GM12878 (cell line): Measurements from ENCODE around the gene PDE6D. TPM values are rescaled to one million over a fixed set of nuclear protein-coding genes. Genes with fewer than 3 reads are reported as not detected.
A peak's percentile ranks its signal among the peaks of the same experiment; 100 is the strongest.

Source experiments
- BHLHE40 ChIP-seq, 2 experiments: fragments of 450-650 bp in 1 of 2; IDR thresholded peaks; 2 replicates each; pipeline ENCODE4 v1.6.1; 2011 to 2017; ENCODE audit warnings: low read depth in 2 of 2, borderline replicate concordance in 1 of 2, improper control_type of control experiment in 1 of 2, low read length in 1 of 2, mild to moderate bottlenecking in 1 of 2
- BRCA1 ChIP-seq: IDR thresholded peaks from 2 replicates; pipeline ENCODE4 v1.6.1; 2011; ENCODE audit warnings: low read depth, low read length, improper control_type of control experiment
- CHD2 ChIP-seq: IDR thresholded peaks from 2 replicates; pipeline ENCODE4 v1.6.1; 2011; ENCODE audit warnings: low read depth, low read length, improper control_type of control experiment, borderline replicate concordance
- FOS ChIP-seq: IDR thresholded peaks from 3 replicates; pipeline ENCODE4 v1.6.1; 2011; ENCODE audit warnings: borderline replicate concordance; ENCODE audit not compliant: insufficient read length; ENCODE audit errors: extremely low read depth
- JUNB ChIP-seq: IDR thresholded peaks from 2 replicates; pipeline ENCODE4 v1.6.1; 2016; ENCODE audit warnings: antibody characterized with exemption, mild to moderate bottlenecking
- MTA2 ChIP-seq: fragments of 450-650 bp; IDR thresholded peaks from 2 replicates; pipeline ENCODE4 v1.6.1; 2016; ENCODE audit warnings: low read depth, mild to moderate bottlenecking, moderate library complexity
- NFIC ChIP-seq: IDR thresholded peaks from 2 replicates; pipeline ENCODE4 v1.6.1; 2012; ENCODE audit warnings: low read depth, mild to moderate bottlenecking, inconsistent platforms, low read length, moderate library complexity
- NFYA ChIP-seq: IDR thresholded peaks from 2 replicates; pipeline ENCODE4 v1.6.1; 2011; ENCODE audit warnings: low read depth, mild to moderate bottlenecking, low read length, improper control_type of control experiment, borderline replicate concordance
- NRF1 ChIP-seq: conservative IDR thresholded peaks from 2 replicates; pipeline ENCODE4 v1.6.1; 2011; ENCODE audit warnings: mild to moderate bottlenecking, low read depth, low read length, improper control_type of control experiment
- RAD21 ChIP-seq: IDR thresholded peaks from 2 replicates; pipeline ENCODE4 v1.6.1; 2011; ENCODE audit warnings: mild to moderate bottlenecking, low read depth, low read length, moderate library complexity; ENCODE audit not compliant: insufficient read depth
- RELA ChIP-seq: fragments of 450-650 bp; IDR thresholded peaks from 2 replicates; pipeline ENCODE4 v1.8.0; 2014; ENCODE audit warnings: borderline replicate concordance; ENCODE audit not compliant: partially characterized antibody
- SIN3A ChIP-seq: IDR thresholded peaks from 2 replicates; pipeline ENCODE4 v1.6.1; 2012; ENCODE audit warnings: low read depth, low read length, improper control_type of control experiment
- SP1 ChIP-seq: IDR thresholded peaks from one replicate; pipeline ENCODE4 v1.6.1; 2011; ENCODE audit warnings: low read depth, low read length
- STAT1 ChIP-seq: fragments of 450-650 bp; conservative IDR thresholded peaks from 2 replicates; pipeline ENCODE4 v1.6.1; 2014; ENCODE audit warnings: antibody characterized with exemption, mild to moderate bottlenecking
- ZNF207 ChIP-seq: fragments of 450-650 bp; IDR thresholded peaks from 2 replicates; pipeline ENCODE4 v1.6.1; 2014; ENCODE audit warnings: antibody characterized with exemption, mild to moderate bottlenecking, borderline replicate concordance
- polyA plus RNA-seq, 11 experiments: library from polyadenylated mRNA; depleted of rRNA in 4 of 11; unstranded in 6 of 11; stranded (reverse) in 5 of 11; fragments of >200 nt; fragmentation: Nextera tagmentation in 4 of 11; fragmentation: Illumina TruSeq in 1 of 11; extraction: Ambion mirVana in 4 of 11; extraction: Trizol in 1 of 11; gene quantifications; 1 replicate in 1 of 11; 2 replicates in 10 of 11; pipeline versions ENCODE4 v1.2.1 to v1.2.3, GENCODE V29; 2011 to 2016; ENCODE audit warnings: inconsistent platforms in 2 of 11, missing spikeins in 2 of 11, low read depth in 1 of 11
- total RNA-seq, 4 experiments: library from RNA; depleted of rRNA in 3 of 4; stranded (reverse); fragments of >200 nt in 3 of 4; fragmentation: Illumina TruSeq in 1 of 4; extraction: Trizol in 1 of 4; gene quantifications; 2 replicates each; pipeline versions ENCODE4 v1.2.1 to v1.2.3, GENCODE V29; 2013 to 2021
- TF ChIP-seq, protein P1 (sequence below): IDR thresholded peaks from 2 replicates; pipeline ENCODE4 v1.6.1; 2012; ENCODE audit warnings: improper control_type of control experiment, low read depth, low read length; ENCODE audit not compliant: insufficient replicate concordance
- TF ChIP-seq, protein P2 (sequence below): fragments of 450-650 bp; IDR thresholded peaks from 2 replicates; pipeline ENCODE4 v1.6.1; 2017; ENCODE audit warnings: borderline replicate concordance
- TF ChIP-seq, protein P3 (sequence below): fragments of 450-650 bp; IDR thresholded peaks from 2 replicates; pipeline ENCODE4 v1.6.1; 2018; ENCODE audit warnings: mild to moderate bottlenecking, low read depth, moderate library complexity; ENCODE audit not compliant: partially characterized antibody
- TF ChIP-seq, protein P4 (sequence below): IDR thresholded peaks from 2 replicates; pipeline ENCODE4 v1.6.1; 2011; ENCODE audit warnings: low read depth, mild to moderate bottlenecking, low read length, moderate library complexity, borderline replicate concordance; ENCODE audit errors: extremely low read depth

PDE6D gene
- total and polyA plus RNA-seq, 10 of the 15 experiments (the other 5 are each of a cell fraction or from before 2014, with no cell fraction given): 8.2 to 69.4 (median 56.2) TPM

DNA sequence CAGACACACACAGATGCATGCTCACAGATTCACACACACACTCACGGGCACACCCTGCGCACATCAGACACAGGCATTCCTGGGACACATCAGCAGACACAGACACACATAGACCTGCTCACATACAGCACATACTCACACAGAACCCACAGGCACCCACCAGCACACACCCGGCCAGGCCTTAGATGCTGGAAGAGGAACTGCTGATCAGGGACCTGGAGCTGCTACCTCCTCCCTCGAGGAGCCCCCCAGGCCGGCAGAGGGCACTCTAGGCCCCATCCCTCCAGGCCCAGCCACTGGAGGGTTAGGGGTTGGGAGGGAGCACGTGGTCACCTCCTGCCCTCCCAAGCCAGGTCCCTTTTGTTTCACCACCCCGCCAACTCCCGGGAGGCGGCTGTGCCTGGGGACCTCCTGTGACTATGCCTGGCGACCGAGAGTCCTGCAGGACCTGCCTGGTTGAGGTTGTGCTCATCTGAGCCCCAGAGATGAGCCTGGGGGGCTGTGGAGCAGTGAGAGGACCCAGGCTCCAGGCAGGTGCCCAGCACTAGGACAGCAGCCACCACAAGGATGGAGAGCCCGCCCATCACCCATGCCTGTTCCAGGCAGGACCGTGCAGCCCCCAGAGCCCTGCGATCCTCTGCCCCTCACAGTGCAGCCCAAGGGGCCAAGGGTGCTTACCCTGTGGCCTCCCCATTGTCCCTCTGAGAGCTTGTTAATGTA lies 93.8 kb downstream of the PDE6D start (continued):
- TF ChIP-seq, protein P1, sequence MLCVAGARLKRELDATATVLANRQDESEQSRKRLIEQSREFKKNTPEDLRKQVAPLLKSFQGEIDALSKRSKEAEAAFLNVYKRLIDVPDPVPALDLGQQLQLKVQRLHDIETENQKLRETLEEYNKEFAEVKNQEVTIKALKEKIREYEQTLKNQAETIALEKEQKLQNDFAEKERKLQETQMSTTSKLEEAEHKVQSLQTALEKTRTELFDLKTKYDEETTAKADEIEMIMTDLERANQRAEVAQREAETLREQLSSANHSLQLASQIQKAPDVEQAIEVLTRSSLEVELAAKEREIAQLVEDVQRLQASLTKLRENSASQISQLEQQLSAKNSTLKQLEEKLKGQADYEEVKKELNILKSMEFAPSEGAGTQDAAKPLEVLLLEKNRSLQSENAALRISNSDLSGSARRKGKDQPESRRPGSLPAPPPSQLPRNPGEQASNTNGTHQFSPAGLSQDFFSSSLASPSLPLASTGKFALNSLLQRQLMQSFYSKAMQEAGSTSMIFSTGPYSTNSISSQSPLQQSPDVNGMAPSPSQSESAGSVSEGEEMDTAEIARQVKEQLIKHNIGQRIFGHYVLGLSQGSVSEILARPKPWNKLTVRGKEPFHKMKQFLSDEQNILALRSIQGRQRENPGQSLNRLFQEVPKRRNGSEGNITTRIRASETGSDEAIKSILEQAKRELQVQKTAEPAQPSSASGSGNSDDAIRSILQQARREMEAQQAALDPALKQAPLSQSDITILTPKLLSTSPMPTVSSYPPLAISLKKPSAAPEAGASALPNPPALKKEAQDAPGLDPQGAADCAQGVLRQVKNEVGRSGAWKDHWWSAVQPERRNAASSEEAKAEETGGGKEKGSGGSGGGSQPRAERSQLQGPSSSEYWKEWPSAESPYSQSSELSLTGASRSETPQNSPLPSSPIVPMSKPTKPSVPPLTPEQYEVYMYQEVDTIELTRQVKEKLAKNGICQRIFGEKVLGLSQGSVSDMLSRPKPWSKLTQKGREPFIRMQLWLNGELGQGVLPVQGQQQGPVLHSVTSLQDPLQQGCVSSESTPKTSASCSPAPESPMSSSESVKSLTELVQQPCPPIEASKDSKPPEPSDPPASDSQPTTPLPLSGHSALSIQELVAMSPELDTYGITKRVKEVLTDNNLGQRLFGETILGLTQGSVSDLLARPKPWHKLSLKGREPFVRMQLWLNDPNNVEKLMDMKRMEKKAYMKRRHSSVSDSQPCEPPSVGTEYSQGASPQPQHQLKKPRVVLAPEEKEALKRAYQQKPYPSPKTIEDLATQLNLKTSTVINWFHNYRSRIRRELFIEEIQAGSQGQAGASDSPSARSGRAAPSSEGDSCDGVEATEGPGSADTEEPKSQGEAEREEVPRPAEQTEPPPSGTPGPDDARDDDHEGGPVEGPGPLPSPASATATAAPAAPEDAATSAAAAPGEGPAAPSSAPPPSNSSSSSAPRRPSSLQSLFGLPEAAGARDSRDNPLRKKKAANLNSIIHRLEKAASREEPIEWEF: no peak
- TF ChIP-seq FOS (no peak), JUNB (no peak), BHLHE40 (IDR thresholded peaks at IDR 0.05; ENCODE audit: borderline replicate concordance in 1 of 2, low read depth in 2 of 2, low read length in 1 of 2) (peak; percentile 32 to 53; a peak in 2 of 4 replicates), ZNF207 (no peak), NFIC (no peak), SP1 (no peak), SIN3A (no peak), STAT1 (peak; percentile 80; the same call in 1 of the 2 replicates), RELA (peak; percentile 35), NFYA (no peak), MTA2 (peak; percentile 19; the same call in 1 of the 2 replicates), RAD21 (peak; percentile 65), BRCA1 (no peak), CHD2 (0 out of 2 replicates have a peak, but pooled peaks have one; percentile 15), NRF1 (no peak)
- TF ChIP-seq, protein P2, sequence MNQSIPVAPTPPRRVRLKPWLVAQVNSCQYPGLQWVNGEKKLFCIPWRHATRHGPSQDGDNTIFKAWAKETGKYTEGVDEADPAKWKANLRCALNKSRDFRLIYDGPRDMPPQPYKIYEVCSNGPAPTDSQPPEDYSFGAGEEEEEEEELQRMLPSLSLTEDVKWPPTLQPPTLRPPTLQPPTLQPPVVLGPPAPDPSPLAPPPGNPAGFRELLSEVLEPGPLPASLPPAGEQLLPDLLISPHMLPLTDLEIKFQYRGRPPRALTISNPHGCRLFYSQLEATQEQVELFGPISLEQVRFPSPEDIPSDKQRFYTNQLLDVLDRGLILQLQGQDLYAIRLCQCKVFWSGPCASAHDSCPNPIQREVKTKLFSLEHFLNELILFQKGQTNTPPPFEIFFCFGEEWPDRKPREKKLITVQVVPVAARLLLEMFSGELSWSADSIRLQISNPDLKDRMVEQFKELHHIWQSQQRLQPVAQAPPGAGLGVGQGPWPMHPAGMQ: no peak
- TF ChIP-seq, protein P3, sequence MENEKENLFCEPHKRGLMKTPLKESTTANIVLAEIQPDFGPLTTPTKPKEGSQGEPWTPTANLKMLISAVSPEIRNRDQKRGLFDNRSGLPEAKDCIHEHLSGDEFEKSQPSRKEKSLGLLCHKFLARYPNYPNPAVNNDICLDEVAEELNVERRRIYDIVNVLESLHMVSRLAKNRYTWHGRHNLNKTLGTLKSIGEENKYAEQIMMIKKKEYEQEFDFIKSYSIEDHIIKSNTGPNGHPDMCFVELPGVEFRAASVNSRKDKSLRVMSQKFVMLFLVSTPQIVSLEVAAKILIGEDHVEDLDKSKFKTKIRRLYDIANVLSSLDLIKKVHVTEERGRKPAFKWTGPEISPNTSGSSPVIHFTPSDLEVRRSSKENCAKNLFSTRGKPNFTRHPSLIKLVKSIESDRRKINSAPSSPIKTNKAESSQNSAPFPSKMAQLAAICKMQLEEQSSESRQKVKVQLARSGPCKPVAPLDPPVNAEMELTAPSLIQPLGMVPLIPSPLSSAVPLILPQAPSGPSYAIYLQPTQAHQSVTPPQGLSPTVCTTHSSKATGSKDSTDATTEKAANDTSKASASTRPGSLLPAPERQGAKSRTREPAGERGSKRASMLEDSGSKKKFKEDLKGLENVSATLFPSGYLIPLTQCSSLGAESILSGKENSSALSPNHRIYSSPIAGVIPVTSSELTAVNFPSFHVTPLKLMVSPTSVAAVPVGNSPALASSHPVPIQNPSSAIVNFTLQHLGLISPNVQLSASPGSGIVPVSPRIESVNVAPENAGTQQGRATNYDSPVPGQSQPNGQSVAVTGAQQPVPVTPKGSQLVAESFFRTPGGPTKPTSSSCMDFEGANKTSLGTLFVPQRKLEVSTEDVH: no peak
- TF ChIP-seq, protein P4, sequence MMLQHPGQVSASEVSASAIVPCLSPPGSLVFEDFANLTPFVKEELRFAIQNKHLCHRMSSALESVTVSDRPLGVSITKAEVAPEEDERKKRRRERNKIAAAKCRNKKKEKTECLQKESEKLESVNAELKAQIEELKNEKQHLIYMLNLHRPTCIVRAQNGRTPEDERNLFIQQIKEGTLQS: 0 out of 2 replicates have a peak, but pooled peaks have one; percentile 17
